Activated naive CD8-positive, alpha-beta T cell treated with anti-CD3 and anti-CD28 coated beads, Interleukin-2, amount 10 ng/mL, durations not matched to agents 7 days and 5 days (primary cell): Measurements from ENCODE around the gene RMND5B. TPM values are rescaled to one million over a fixed set of nuclear protein-coding genes. Genes with fewer than 3 reads are reported as not detected.
"Not testable (repeated sequence)": the region's sequence is repeated elsewhere in the genome, so short reads cannot be mapped to it uniquely, and the experiment has no call there.

ENCODE experiments used
- ATAC-seq: fragments of 150-1000 bp; cut with Tn5 transposase; one replicate; pipeline ENCODE4 v1.10.0; 2021; ENCODE audit warnings: low read depth, moderate library complexity
- POLR2A ChIA-PET: fragments of 350-600 bp; sonication (Branson Sonifier 250); formaldehyde crosslinking; loops from one replicate; lab custom pipeline; 2021; ENCODE audit warnings: antibody characterized with exemption; lab: Charles Lee
- DNase-seq: peaks from one replicate; pipeline ENCODE4 v3.0.0; 2021
- H3K27ac Mint-ChIP-seq: one replicate; pipeline ENCODE4 v1.8.0; 2022; ENCODE audit warnings: mild to moderate bottlenecking, mixed read lengths
- H3K27me3 Mint-ChIP-seq: one replicate; pipeline ENCODE4 v1.8.0; 2022; ENCODE audit warnings: mild to moderate bottlenecking, moderate library complexity, mixed read lengths
- H3K36me3 Mint-ChIP-seq: one replicate; pipeline ENCODE4 v1.8.0; 2021; ENCODE audit warnings: mild to moderate bottlenecking, mixed read lengths
- H3K4me1 Mint-ChIP-seq: one replicate; pipeline ENCODE4 v1.8.0; 2021; ENCODE audit warnings: mixed read lengths
- H3K4me3 Mint-ChIP-seq: one replicate; pipeline ENCODE4 v1.8.0; 2022; ENCODE audit warnings: mild to moderate bottlenecking, moderate library complexity, mixed read lengths
- H3K9me3 Mint-ChIP-seq: one replicate; pipeline ENCODE4 v1.8.0; 2021; ENCODE audit warnings: mixed read lengths
- total RNA-seq, 2 experiments: library from RNA; stranded (reverse); gene quantifications; one replicate each; pipeline ENCODE4 v1.2.3, GENCODE V29; 2021

Gene RMND5B
- total RNA-seq, 2 experiments from 2014 or later = 11.4 to 12.5 TPM

GRCh38 chr5:178196281-178196812 is 65.5 kb downstream of the RMND5B start:
- H3K27me3 Mint-ChIP-seq = peaks cover 16% of the 10 kb centered on the region
- DNase-seq (no peak), ATAC-seq (no peak)
- POLR2A ChIA-PET = interaction anchor here (0.7 kb wide), 1 partner anchor 8 kb away, joined by 3 read pairs; the partner anchor contains the start of gene HNRNPAB
- no peak overlapping the region for H3K27ac Mint-ChIP-seq
- peaks cover 4% of the 10 kb centered on the region for H3K36me3 Mint-ChIP-seq
- no peaks in the 10 kb centered on the region for H3K9me3 Mint-ChIP-seq
- H3K4me3 Mint-ChIP-seq = no peak overlapping the region
- H3K4me1 Mint-ChIP-seq = peaks cover 16% of the 10 kb centered on the region

- H3K36me3 Mint-ChIP-seq = peaks cover 4% of the 10 kb centered on the region
- no peak overlapping the region for H3K27ac Mint-ChIP-seq
- no peaks in the 10 kb centered on the region for H3K9me3 Mint-ChIP-seq
- peaks cover 21% of the 10 kb centered on the region for H3K4me1 Mint-ChIP-seq
- DNase-seq (no peak), ATAC-seq (no peak)
- POLR2A ChIA-PET = interaction anchor here (0.5 to 1.1 kb wide), 2 partner anchors 17 to 1515 kb away, joined by 3 read pairs; no protein-coding TSS in a partner anchor
- H3K27me3 Mint-ChIP-seq = peaks cover 13% of the 10 kb centered on the region
- H3K4me3 Mint-ChIP-seq = no peak overlapping the region
Measured at GRCh38 chr5:178196986-178197385, 66.2 kb downstream of the RMND5B start.

GRCh38 chr5:178198151-178198550 is 67.3 kb downstream of the RMND5B start:
- H3K36me3 Mint-ChIP-seq, H3K27ac Mint-ChIP-seq, ATAC-seq, POLR2A ChIA-PET, H3K4me3 Mint-ChIP-seq, DNase-seq, H3K9me3 Mint-ChIP-seq: not testable (repeated sequence)
- Mint-ChIP-seq H3K27me3 (peaks cover 11% of the 10 kb centered on the region), H3K4me1 (peaks cover 19% of the 10 kb centered on the region)

GRCh38 chr5:178198706-178199105 is 67.9 kb downstream of the RMND5B start:
- Mint-ChIP-seq H3K36me3 (no peaks in the 10 kb centered on the region), H3K4me3 (no peak overlapping the region), H3K9me3 (no peaks in the 10 kb centered on the region), H3K4me1 (peaks cover 15% of the 10 kb centered on the region), H3K27me3 (peaks cover 6% of the 10 kb centered on the region), H3K27ac (no peak overlapping the region)
- POLR2A ChIA-PET = no interaction called here
- no peak for DNase-seq
- no peak for ATAC-seq

GRCh38 chr5:178199581-178200434 is 69.0 kb downstream of the RMND5B start:
- Mint-ChIP-seq H3K9me3 (no peaks in the 10 kb centered on the region), H3K4me3 (no peak overlapping the region), H3K27me3 (peaks cover 5% of the 10 kb centered on the region), H3K36me3 (peaks cover 2% of the 10 kb centered on the region), H3K4me1 (peaks cover 9% of the 10 kb centered on the region), H3K27ac (no peak overlapping the region)
- ATAC-seq = no peak
- POLR2A ChIA-PET = no interaction called here
- no peak for DNase-seq

Other genes starting within 250 kb of the RMND5B start
- not detected for gene PROP1, start 134.8 kb upstream of the RMND5B start, total RNA-seq
- gene N4BP3, start 17.5 kb upstream of the RMND5B start, total RNA-seq = 1 to 10 TPM; 5.3 to 5.4 TPM
- 100 to 1,000 TPM; 113 to 124 TPM for gene NHP2, start 22.9 kb downstream of the RMND5B start, total RNA-seq
- gene GMCL2, start 56.4 kb downstream of the RMND5B start, total RNA-seq = not detected
- gene HNRNPAB, start 73.5 kb downstream of the RMND5B start, total RNA-seq = 100 to 1,000 TPM; 183 to 198 TPM
- gene PHYKPL, start 101.8 kb downstream of the RMND5B start, total RNA-seq = 100 to 1,000 TPM; 158 to 165 TPM